GM19193 (cell line): ENCODE results near the gene PSMD14.
A peak's percentile ranks its signal among the peaks of the same experiment; 100 is the strongest.

Experiments used
- POLR2A ChIP-seq: IDR thresholded peaks from 4 replicates; pipeline ENCODE4 v1.6.1; 2011; ENCODE audit not compliant: insufficient read depth, insufficient read length; ENCODE audit errors: extremely low read depth

Gene PSMD14

DNA sequence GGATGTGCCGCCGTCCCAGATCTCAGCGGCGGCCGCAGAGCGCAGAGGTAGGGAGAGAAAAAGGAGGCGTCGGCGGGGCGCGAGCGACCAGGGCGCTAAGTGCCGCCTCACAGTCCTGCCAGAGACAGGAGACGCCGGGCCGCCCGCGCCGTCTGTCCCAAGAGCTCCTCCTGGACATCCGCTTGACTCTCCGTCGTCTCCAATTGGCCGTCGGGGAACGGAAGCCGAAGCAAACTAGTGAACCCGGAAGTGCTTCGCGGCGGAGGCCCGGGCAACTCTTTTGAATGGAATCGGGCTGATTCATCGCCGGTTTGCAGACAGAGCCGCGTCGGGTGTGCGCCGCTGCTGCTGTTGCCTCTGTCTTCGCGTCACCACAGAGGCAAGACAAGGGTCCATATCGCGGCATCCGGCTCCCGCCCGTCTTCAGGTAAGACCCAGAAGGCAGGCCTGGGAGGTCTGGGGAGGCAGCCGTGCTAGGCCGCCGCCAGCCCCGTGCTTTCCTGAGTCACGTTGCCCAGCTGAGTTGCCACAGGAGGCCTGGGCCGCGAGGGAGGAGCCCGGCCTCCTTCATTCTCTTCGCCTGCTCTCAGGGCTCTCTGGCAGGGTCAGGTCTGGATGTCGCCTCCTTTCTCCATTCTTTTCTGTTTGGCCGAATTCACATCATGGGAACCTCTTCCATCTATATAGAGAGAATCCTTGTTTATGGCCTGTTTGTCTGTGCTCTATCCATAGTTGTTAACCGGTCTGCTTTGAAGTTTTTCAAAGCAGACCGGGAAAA, at the start of gene PSMD14:
PSMD14 (plus strand) TSS at position 248 of the 778 bp plus-strand sequence. CDS start 10,401 bp downstream, outside the sequence.
- TF ChIP-seq POLR2A, result peak; percentile 94

GRCh38 chr2:161265874-161266273, 42.4 kb upstream of the PSMD14 start:
- no peak for TF ChIP-seq POLR2A

DNA sequence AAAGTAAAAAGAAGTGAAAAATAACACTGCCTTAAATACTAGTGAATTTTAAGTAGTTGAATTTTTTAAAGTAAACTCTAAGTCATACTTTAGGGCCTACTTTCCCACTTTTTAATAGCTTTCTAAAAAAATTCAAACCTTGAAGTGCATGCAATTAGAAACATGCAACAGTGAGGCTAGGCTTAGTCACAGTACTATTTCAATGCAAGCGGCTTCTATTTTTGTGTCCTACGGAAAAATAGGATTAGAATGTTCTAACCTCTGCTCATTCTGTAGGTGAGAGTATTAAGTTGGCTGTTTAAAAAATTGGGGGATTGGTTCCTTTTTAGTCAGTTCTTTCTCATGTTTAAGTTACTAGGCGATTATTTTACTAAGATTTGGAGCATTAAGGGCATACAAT, 39.1 kb upstream of the PSMD14 start:
- TF ChIP-seq POLR2A, result no peak

- no peak for TF ChIP-seq POLR2A
Measured at GRCh38 chr2:161273038-161273760, 35.0 kb upstream of the PSMD14 start.

- no peak for TF ChIP-seq POLR2A
Measured at GRCh38 chr2:161283926-161284325, 24.3 kb upstream of the PSMD14 start.

DNA sequence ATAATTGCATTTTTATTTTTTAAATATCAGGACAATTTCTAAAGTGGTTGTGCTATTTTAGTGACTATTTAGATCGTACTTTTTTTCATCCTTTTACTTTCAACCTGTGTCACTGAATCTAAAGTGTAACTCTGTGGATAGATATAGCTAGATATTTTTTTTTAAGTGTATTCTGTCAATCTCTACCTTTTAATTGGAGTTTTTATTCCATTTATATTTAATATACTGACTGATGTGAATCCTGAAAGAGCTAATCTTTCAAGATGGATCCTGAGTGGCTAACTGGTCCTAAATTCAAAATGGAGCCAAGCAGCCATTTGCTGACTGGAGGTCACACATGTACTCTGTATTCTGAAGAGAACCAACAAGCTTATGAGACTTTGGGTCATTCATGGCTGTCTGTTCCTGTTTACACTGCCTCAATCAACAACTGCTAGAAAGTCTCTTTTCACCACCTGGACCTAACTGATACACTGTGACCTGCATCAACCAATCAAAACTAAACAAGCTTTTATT, 4.6 kb upstream of the PSMD14 start:
- TF ChIP-seq POLR2A, result no peak

- no peak for TF ChIP-seq POLR2A
Measured at GRCh38 chr2:161306919-161307318, 1.3 kb upstream of the PSMD14 start.

DNA sequence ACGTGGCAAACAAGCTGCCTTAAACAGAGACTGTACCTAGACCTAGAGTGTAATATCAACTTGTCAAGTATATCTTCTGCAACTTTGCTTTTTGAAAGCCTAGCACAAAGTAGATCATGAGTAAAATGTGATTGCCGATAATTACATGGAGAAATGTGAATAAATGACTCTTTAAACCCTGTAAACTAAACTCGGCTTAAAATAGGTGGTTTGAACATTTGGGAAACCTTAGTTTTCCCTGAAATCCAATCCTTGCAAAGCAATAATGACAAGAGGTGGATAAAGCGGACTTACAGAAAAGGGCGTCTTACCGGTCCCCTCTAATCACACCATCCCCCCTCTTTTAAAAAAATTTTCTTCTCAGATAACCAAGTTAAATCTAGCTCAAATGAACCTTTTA, 549 bp upstream of the PSMD14 start:
- no peak for TF ChIP-seq POLR2A

GRCh38 chr2:161312996-161313395, 4.8 kb downstream of the PSMD14 start:
- no peak for TF ChIP-seq POLR2A

- TF ChIP-seq POLR2A, result no peak
Measured at GRCh38 chr2:161315380-161315779, 7.2 kb downstream of the PSMD14 start.

- TF ChIP-seq POLR2A, result no peak
Measured at GRCh38 chr2:161316701-161317100, 8.5 kb downstream of the PSMD14 start.

DNA sequence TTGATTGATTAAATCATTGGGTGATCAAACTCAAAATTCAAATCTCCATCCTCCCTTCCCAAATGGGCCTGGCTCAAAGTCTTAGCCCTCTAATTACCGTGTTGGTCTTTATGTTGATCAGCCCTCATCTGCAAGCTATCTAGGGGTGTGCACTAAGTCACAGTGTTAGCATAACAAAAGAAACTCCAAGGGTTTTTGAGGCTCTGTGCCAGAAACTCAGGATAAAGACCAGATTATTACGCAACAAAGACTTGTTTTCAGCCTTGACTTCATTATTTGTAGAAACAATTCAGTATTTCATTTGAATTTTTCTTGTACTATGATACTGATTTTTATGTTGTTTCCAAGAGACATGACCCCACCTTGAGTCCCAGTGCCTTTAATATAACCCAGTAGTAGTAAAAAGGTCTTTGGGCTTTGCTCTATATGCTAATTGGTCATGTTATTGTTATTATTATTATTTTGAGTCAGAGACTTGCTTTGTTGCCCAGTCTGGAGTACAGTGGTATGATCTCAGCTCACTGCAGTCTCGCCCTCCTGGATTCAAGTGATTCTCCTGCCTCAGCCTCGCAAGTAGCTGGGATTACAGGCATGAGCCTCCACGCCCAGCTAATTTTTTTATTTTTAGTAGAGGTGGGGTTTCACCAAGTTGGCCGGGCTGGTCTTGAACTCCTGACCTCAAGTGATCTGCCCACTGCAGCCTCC, 13.9 kb downstream of the PSMD14 start:
- no peak for TF ChIP-seq POLR2A

GRCh38 chr2:161324876-161325275, 16.7 kb downstream of the PSMD14 start:
- TF ChIP-seq POLR2A, result no peak

DNA sequence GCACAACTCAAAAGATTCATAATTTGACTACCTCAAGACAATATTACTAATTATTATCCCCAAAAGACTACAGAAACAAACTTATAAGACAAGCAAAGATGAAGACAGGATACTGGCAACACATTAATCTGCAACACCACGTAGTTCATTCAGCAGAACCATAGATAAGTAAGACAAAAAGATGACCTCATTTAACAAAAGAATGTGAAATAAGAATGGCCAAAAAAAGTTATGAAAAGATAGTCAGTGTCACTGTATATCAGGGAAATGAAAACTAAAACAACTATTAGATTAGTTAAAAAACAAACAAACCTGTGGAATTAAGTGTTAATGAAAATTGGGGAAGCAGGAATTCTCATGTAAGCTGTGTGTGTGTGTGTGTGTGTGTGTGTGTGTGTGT, 19.4 kb downstream of the PSMD14 start:
- no peak for TF ChIP-seq POLR2A

DNA sequence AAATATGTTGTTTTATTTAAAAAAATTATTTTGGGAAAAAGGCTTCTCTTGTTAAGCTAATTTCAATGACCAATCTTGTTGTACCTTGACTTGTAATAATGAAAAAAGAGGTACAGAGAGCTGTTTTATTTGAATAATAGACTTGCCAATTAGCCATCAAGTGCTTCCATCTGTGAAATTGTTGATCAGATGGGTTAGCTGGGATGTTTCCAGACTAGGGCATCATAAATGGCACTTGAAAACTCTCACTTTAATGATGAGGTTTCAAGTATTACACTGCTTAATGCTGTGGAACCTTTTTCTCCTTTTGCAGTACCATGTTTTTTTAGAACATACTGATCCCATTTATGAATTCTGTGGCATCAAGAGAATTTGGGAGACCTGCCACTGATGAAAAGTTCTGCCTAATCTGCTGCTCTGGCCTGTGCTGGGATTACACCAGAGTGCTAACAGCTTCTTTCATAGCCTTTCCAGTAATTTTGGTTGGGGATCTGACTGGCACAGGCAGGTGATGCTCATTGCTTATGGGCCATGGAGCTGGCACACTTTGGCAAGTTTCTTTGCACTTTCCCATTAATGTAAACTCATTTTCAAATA, 24.2 kb downstream of the PSMD14 start:
- TF ChIP-seq POLR2A, result no peak
